Neural crest cell (in vitro differentiated cells): ENCODE data around the gene IGF1R. TPM values are rescaled to one million over a fixed set of nuclear protein-coding genes. Genes with fewer than 3 reads are reported as not detected.

Source experiments
- DNase-seq: peaks from one replicate; pipeline ENCODE4 v3.0.0; 2021; ENCODE audit warnings: low read depth, mixed read lengths, low spot score
- H3K27ac Mint-ChIP-seq: one replicate; pipeline ENCODE4 v1.8.0; 2021; ENCODE audit warnings: mild to moderate bottlenecking, mixed read lengths; ENCODE audit not compliant: unreplicated experiment
- H3K27me3 Mint-ChIP-seq: 2 replicates; pipeline ENCODE4 v1.8.0; 2021; ENCODE audit warnings: low read depth, mild to moderate bottlenecking, mixed read lengths
- H3K36me3 Mint-ChIP-seq: 2 replicates; pipeline ENCODE4 v1.8.0; 2021; ENCODE audit warnings: low read depth, mild to moderate bottlenecking, mixed read lengths
- H3K4me1 Mint-ChIP-seq: 2 replicates; pipeline ENCODE4 v1.8.0; 2021; ENCODE audit warnings: mixed read lengths
- H3K4me3 Mint-ChIP-seq: one replicate; pipeline ENCODE4 v1.8.0; 2021; ENCODE audit warnings: mild to moderate bottlenecking, mixed read lengths
- H3K9me3 Mint-ChIP-seq: 2 replicates; pipeline ENCODE4 v1.8.0; 2021; ENCODE audit warnings: mixed read lengths
- total RNA-seq: library from RNA; stranded (reverse); gene quantifications from 2 replicates; pipeline ENCODE4 v1.2.1, GENCODE V29; 2021
- TF ChIP-seq, protein P1 (sequence below): fragments of 200-600 bp; sonication (generic); conservative IDR thresholded peaks from 2 replicates; pipeline ENCODE4 v1.5.0; 2021; ENCODE audit warnings: antibody characterized with exemption, mild to moderate bottlenecking

Gene IGF1R
- total RNA-seq, 1 donor from 2014 or later, result 67.6 TPM

GRCh38 chr15:98745179-98745578, 96.8 kb downstream of the IGF1R start:
- TF ChIP-seq, protein P1, sequence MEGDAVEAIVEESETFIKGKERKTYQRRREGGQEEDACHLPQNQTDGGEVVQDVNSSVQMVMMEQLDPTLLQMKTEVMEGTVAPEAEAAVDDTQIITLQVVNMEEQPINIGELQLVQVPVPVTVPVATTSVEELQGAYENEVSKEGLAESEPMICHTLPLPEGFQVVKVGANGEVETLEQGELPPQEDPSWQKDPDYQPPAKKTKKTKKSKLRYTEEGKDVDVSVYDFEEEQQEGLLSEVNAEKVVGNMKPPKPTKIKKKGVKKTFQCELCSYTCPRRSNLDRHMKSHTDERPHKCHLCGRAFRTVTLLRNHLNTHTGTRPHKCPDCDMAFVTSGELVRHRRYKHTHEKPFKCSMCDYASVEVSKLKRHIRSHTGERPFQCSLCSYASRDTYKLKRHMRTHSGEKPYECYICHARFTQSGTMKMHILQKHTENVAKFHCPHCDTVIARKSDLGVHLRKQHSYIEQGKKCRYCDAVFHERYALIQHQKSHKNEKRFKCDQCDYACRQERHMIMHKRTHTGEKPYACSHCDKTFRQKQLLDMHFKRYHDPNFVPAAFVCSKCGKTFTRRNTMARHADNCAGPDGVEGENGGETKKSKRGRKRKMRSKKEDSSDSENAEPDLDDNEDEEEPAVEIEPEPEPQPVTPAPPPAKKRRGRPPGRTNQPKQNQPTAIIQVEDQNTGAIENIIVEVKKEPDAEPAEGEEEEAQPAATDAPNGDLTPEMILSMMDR, result no peak
- peaks cover 16% of the 10 kb centered on the region for H3K4me1 Mint-ChIP-seq
- no peaks in the 10 kb centered on the region for H3K27me3 Mint-ChIP-seq
- no peaks in the 10 kb centered on the region for H3K9me3 Mint-ChIP-seq
- no peak overlapping the region for H3K27ac Mint-ChIP-seq
- no peak overlapping the region for H3K4me3 Mint-ChIP-seq
- no peak for DNase-seq
- no peaks in the 10 kb centered on the region for H3K36me3 Mint-ChIP-seq

DNA sequence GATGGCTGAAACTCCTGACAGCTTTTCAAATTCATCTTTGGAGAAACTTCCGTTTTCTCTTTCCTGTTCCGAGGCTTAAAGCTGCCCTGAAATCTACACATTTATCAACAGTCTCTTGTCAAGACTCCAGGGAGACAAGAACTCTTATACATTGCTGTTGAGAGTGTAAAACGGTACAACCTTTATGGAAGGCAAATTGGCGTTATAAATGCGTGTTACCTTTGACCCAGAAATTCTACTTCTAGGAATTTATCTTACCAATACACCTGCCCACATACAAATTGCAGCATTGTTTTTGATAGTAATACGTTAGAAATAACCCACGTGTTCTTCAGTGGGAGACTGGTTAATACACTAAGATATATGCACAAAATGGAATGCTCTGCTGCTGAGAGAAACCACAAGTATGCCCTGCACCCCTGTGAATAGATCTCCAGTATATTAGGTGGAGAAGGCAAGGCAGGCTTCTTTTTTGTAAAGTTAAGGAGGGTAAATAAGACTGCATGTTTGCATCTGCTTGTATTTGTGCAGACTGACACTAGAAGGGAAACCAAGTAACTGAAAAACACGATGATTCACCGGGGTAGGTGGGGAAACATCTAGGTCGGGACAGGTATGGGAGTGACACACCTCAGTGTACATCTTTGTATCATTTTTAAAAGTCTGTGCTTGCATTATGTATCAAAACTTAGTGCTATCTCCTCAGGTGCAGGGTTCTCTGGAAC, 97.5 kb downstream of the IGF1R start:
- DNase-seq, result no peak
- Mint-ChIP-seq H3K27me3 (no peaks in the 10 kb centered on the region), H3K4me3 (no peak overlapping the region), H3K4me1 (peaks cover 16% of the 10 kb centered on the region), H3K27ac (no peak overlapping the region), H3K9me3 (no peaks in the 10 kb centered on the region), H3K36me3 (no peaks in the 10 kb centered on the region)
- TF ChIP-seq, protein P1, result no peak

DNA sequence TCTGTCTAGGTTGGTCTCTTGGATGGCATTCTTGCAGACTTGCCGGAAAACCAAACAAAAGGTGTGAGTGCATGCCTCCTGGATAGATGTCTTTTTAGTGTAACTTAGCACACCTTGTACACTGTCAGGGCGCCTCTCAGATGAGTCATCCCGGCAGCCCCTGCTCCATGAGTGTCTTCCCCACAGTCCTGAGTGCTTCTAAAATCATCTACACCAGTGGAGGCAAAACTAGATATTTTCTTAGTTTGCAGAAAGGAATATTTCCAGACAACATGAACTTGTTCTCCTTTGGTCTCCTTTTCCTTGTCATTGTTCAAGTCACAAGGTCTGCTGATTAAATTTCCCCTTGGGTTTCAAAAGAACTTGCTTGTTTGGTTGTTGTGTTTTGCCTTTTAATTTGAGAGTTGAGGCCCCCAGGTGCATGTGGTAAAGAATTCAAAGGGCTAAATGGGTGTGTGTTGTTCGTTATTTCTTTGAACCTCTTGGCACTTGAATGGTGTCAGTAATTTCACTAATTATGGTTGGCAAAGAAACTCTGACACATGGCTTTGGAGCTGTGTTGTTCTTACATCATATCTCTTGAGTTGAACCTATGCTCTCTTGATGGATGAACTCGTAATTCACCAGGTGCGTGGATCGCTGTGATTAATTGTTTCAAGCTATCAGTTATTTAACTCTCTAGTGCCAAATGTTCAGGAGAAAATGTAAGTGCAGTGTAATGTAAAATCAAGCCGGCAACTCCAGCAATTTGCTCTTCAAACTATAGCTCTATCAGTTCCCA, 98.2 kb downstream of the IGF1R start:
- Mint-ChIP-seq H3K36me3 (no peaks in the 10 kb centered on the region), H3K9me3 (no peaks in the 10 kb centered on the region), H3K4me3 (no peak overlapping the region), H3K27ac (no peak overlapping the region), H3K4me1 (peaks cover 16% of the 10 kb centered on the region), H3K27me3 (no peaks in the 10 kb centered on the region)
- no peak for DNase-seq
- TF ChIP-seq, protein P1, result no peak

- no peaks in the 10 kb centered on the region for H3K9me3 Mint-ChIP-seq
- H3K27ac Mint-ChIP-seq, result no peak overlapping the region
- peaks cover 13% of the 10 kb centered on the region for H3K4me1 Mint-ChIP-seq
- DNase-seq, result no peak
- H3K36me3 Mint-ChIP-seq, result no peaks in the 10 kb centered on the region
- no peaks in the 10 kb centered on the region for H3K27me3 Mint-ChIP-seq
- no peak overlapping the region for H3K4me3 Mint-ChIP-seq
- TF ChIP-seq, protein P1, result no peak
Measured at GRCh38 chr15:98751767-98752166, 103.4 kb downstream of the IGF1R start.

DNA sequence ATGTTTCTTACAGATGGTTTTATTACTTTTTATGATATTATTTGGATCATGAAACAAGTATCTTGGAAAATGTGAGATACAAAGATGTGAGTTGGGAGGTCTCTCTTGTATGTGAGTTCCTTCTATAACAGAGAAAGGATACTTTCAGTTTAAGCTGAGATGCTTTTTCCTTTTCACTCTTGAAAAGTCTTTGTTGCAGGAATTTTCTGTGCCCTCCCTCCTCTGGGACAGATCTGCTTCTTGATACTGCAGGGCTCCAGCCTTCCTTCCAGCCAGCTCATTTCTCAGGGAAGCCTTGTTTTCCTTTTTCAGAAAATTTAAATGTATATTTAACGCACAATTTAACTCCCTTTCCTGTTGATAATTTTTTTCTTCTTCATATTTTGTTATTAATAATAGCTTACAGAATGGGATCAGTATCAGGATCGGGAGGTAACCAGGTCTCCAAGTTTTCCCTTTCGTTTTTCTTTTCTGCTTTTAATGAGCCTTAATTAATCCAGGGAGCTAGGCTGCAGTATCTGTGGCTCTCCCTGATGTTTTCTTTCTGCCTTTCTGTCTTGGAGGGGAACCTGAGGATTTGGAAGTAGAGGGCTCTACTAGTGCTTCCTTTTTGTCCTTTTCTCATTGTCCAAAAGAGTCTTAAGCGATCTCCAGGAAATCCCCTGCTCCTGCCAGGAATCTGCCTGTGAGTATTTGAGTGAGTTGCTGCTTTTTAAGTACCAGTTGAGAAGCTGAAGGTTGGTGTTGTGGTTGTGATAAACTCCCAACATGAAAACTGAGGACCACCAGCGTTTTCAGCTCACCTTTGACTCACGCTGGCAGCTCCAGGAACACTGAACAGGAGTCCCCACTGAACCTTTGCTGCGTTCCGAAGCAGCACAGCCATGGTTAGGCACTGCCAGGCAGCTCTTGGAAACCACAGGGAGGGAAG, 105.7 kb downstream of the IGF1R start:
- TF ChIP-seq, protein P1, result no peak
- Mint-ChIP-seq H3K4me1 (peaks cover 28% of the 10 kb centered on the region), H3K9me3 (no peaks in the 10 kb centered on the region), H3K27ac (no peak overlapping the region), H3K4me3 (no peak overlapping the region), H3K27me3 (no peaks in the 10 kb centered on the region), H3K36me3 (no peaks in the 10 kb centered on the region)
- no peak for DNase-seq
